Measurements from ENCODE around the gene C1orf21. TPM values are rescaled to one million over a fixed set of nuclear protein-coding genes. Genes with fewer than 3 reads are reported as not detected.
A peak's percentile ranks its signal among the peaks of the same experiment; 100 is the strongest.

Gene C1orf21
- total and polyA plus RNA-seq, 8 donors: 37.0 to 75.3 (median 47.3) TPM

GRCh38 chr1:184380468-184380867, 6.4 kb upstream of the C1orf21 start:
- H3K27ac ChIP-seq: no peak overlapping the region
- H3K36me3 ChIP-seq: no peaks in the 10 kb centered on the region
- intact Hi-C loops (cut with DNase I): no loop called here
- no peak overlapping the region for H3K4me3 ChIP-seq
- H3K9me3 ChIP-seq: no peaks in the 10 kb centered on the region
- peaks cover 0 to 4% of the 10 kb centered on the region in 2 donors for H3K27me3 ChIP-seq
- no peak for TF ChIP-seq CTCF (IDR thresholded peaks at IDR 0.05)
- no peaks in the 10 kb centered on the region for H3K4me1 ChIP-seq
- DNase-seq (no peak), ATAC-seq (no peak)

- ATAC-seq: no peak
- Histone ChIP-seq H3K9me3 (no peaks in the 10 kb centered on the region), H3K27me3 (peaks cover 0 to 33% of the 10 kb centered on the region in 2 donors), H3K4me1 (peaks cover 4 to 17% of the 10 kb centered on the region in 2 donors), H3K4me3 (no peak overlapping the region), H3K27ac (no peak overlapping the region), H3K36me3 (no peaks in the 10 kb centered on the region)
- no peak for TF ChIP-seq CTCF (IDR thresholded peaks at IDR 0.05)
- intact Hi-C loops (cut with DNase I): no loop called here
- no peak for DNase-seq
Measured at GRCh38 chr1:184383772-184384323, 3.0 kb upstream of the C1orf21 start.

- Histone ChIP-seq H3K9me3 (no peaks in the 10 kb centered on the region), H3K4me3 (peak overlapping the region; percentile 78 to 86), H3K36me3 (no peaks in the 10 kb centered on the region), H3K27ac (peak overlapping the region; percentile 58 to 70), H3K4me1 (peaks cover 4 to 32% of the 10 kb centered on the region in 2 donors), H3K27me3 (peaks cover 0 to 33% of the 10 kb centered on the region in 2 donors)
- intact Hi-C loops (cut with DNase I): no loop called here
- DNase-seq (no peak), ATAC-seq (no peak)
- no peak for TF ChIP-seq CTCF (IDR thresholded peaks at IDR 0.05)
Measured at GRCh38 chr1:184385865-184386311, 941 bp upstream of the C1orf21 start.

- H3K4me1 ChIP-seq: peaks cover 4 to 41% of the 10 kb centered on the region in 2 donors
- H3K36me3 ChIP-seq: no peaks in the 10 kb centered on the region
- DNase-seq (no peak), ATAC-seq (no peak)
- intact Hi-C loops (cut with DNase I): no loop called here
- H3K9me3 ChIP-seq: no peaks in the 10 kb centered on the region
- peaks cover 0 to 33% of the 10 kb centered on the region in 2 donors for H3K27me3 ChIP-seq
- H3K27ac ChIP-seq: peak overlapping the region; percentile 71 to 85
- no peak for TF ChIP-seq CTCF (IDR thresholded peaks at IDR 0.05)
- H3K4me3 ChIP-seq: peak overlapping the region; percentile 78 to 86
Measured at GRCh38 chr1:184387069-184387475, 243 bp downstream of the C1orf21 start.

- TF ChIP-seq CTCF (IDR thresholded peaks at IDR 0.05): no peak
- Histone ChIP-seq H3K9me3 (no peaks in the 10 kb centered on the region), H3K4me3 (peak overlapping the region; percentile 78 to 86), H3K27ac (peak overlapping the region; percentile 71 to 85), H3K36me3 (no peaks in the 10 kb centered on the region), H3K27me3 (peaks cover 0 to 33% of the 10 kb centered on the region in 2 donors), H3K4me1 (peaks cover 4 to 41% of the 10 kb centered on the region in 2 donors)
- intact Hi-C loops (cut with DNase I): no loop called here
- ATAC-seq: peak; percentile 26
- peak; percentile 30 to 86 (median 48) for DNase-seq
Measured at GRCh38 chr1:184387476-184388318, 868 bp downstream of the C1orf21 start.

All from left lung (tissue), 10 donors.